ENCODE data around the gene NUDT8.

DNA sequence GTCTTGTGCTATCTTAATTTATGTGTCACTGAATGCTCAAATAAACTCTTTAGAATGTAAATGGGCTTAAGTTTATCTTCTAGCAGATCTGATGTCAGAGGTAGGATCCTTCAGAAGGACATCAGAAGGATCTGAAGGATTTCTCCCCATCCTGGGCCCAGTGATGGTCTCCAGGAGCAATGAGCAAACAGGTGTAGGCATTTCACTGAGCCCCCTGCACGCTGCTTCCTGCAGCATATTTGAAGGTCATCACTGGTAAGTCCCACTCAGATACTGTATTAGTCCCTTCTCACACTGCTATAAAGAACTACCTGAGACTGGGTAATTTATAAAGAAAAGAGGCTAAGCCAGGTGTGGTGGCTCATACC, 41.6 kb downstream of the NUDT8 start:
- TF ChIP-seq CTCF (IDR thresholded peaks at IDR 0.05) = no peak
- no peak for TF ChIP-seq POLR2A (IDR thresholded peaks at IDR 0.05)
